ENCODE data around the gene TDP1. TPM values are rescaled to one million over a fixed set of nuclear protein-coding genes. Genes with fewer than 3 reads are reported as not detected.

Gene TDP1
- total and polyA plus RNA-seq, 2 experiments from 2014 or later: 23.0 to 63.6 TPM

DNA sequence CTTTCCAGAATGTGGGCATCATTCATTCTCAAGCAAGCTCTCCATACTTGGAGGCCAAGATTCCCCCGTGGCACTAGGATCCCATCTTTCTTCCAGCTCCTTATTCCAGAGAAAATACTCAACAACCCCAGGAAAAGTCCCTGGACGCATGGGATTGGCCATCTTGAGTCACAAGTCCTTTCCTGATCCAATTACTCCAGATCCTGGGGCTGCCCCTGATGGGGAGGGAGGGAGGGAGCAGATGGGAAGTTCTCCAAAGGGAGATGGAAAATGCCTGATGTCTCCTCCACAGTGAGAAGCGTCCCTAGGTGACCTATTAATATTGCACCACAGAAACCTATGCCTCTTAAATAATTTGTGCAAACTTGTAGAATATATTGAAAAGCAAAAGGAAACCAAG, 93.7 kb downstream of the TDP1 start (continued):
- TF ChIP-seq CTCF (conservative IDR thresholded peaks at IDR 0.05; ENCODE audit: low read depth in 2 of 2) (no peak), STAT1 (IDR thresholded peaks at IDR 0.05; ENCODE audit: unreplicated experiment) (no peak), REST (IDR thresholded peaks at IDR 0.05; ENCODE audit: unreplicated experiment) (no peak), POLR2AphosphoS5 (IDR thresholded peaks at IDR 0.05; ENCODE audit: low read depth) (no peak), EZH2phosphoT487 (IDR thresholded peaks at IDR 0.05; ENCODE audit: unreplicated experiment) (no peak), ZNF114 (CRISPR knock-in tag; IDR thresholded peaks at IDR 0.05) (no peak), ZNF331 (CRISPR knock-in tag; IDR thresholded peaks at IDR 0.05; ENCODE audit: low read depth) (no peak), EZH2 (IDR thresholded peaks at IDR 0.05; ENCODE audit: low read depth, unreplicated experiment) (no peak)
- TF ChIP-seq, protein P1, sequence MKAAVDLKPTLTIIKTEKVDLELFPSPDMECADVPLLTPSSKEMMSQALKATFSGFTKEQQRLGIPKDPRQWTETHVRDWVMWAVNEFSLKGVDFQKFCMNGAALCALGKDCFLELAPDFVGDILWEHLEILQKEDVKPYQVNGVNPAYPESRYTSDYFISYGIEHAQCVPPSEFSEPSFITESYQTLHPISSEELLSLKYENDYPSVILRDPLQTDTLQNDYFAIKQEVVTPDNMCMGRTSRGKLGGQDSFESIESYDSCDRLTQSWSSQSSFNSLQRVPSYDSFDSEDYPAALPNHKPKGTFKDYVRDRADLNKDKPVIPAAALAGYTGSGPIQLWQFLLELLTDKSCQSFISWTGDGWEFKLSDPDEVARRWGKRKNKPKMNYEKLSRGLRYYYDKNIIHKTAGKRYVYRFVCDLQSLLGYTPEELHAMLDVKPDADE (IDR thresholded peaks at IDR 0.05): no peak

- DNase-seq (ENCODE audit: low spot score): no peak
- Histone ChIP-seq H3K4me2 (no peak overlapping the region), H3K27me3 (ENCODE audit: insufficient read depth) (no peaks in the 10 kb centered on the region), H3K9me2 (ENCODE audit: insufficient read depth) (no peaks in the 10 kb centered on the region), H3K4me1 (ENCODE audit: insufficient read depth) (no peaks in the 10 kb centered on the region), H2AFZ (no peak overlapping the region), H3K79me2 (replicated peaks; ENCODE audit: insufficient read depth) (no peaks in the 10 kb centered on the region), H3K4me3 (no peak overlapping the region), H3F3A (replicated peaks; ENCODE audit: low read depth) (no peaks in the 10 kb centered on the region), H3K27ac (ENCODE audit: low read depth) (no peak overlapping the region), H3K36me3 (ENCODE audit: insufficient read depth) (no peaks in the 10 kb centered on the region), H4K20me1 (replicated peaks; ENCODE audit: insufficient read depth) (no peaks in the 10 kb centered on the region)
- Mint-ChIP-seq H3K27ac (no peak overlapping the region), H3K9me3 (no peaks in the 10 kb centered on the region), H3K36me3 (ENCODE audit: low read depth) (no peaks in the 10 kb centered on the region), H3K27me3 (ENCODE audit: insufficient read depth, low read depth, poor library complexity) (no peaks in the 10 kb centered on the region), H3K4me1 (0 out of 3 replicates have a peak, but pooled peaks cover 4% of the 10 kb centered on the region), H3K4me3 (no peak overlapping the region)
- ATAC-seq: no peak
- TF ChIP-seq, protein P2, sequence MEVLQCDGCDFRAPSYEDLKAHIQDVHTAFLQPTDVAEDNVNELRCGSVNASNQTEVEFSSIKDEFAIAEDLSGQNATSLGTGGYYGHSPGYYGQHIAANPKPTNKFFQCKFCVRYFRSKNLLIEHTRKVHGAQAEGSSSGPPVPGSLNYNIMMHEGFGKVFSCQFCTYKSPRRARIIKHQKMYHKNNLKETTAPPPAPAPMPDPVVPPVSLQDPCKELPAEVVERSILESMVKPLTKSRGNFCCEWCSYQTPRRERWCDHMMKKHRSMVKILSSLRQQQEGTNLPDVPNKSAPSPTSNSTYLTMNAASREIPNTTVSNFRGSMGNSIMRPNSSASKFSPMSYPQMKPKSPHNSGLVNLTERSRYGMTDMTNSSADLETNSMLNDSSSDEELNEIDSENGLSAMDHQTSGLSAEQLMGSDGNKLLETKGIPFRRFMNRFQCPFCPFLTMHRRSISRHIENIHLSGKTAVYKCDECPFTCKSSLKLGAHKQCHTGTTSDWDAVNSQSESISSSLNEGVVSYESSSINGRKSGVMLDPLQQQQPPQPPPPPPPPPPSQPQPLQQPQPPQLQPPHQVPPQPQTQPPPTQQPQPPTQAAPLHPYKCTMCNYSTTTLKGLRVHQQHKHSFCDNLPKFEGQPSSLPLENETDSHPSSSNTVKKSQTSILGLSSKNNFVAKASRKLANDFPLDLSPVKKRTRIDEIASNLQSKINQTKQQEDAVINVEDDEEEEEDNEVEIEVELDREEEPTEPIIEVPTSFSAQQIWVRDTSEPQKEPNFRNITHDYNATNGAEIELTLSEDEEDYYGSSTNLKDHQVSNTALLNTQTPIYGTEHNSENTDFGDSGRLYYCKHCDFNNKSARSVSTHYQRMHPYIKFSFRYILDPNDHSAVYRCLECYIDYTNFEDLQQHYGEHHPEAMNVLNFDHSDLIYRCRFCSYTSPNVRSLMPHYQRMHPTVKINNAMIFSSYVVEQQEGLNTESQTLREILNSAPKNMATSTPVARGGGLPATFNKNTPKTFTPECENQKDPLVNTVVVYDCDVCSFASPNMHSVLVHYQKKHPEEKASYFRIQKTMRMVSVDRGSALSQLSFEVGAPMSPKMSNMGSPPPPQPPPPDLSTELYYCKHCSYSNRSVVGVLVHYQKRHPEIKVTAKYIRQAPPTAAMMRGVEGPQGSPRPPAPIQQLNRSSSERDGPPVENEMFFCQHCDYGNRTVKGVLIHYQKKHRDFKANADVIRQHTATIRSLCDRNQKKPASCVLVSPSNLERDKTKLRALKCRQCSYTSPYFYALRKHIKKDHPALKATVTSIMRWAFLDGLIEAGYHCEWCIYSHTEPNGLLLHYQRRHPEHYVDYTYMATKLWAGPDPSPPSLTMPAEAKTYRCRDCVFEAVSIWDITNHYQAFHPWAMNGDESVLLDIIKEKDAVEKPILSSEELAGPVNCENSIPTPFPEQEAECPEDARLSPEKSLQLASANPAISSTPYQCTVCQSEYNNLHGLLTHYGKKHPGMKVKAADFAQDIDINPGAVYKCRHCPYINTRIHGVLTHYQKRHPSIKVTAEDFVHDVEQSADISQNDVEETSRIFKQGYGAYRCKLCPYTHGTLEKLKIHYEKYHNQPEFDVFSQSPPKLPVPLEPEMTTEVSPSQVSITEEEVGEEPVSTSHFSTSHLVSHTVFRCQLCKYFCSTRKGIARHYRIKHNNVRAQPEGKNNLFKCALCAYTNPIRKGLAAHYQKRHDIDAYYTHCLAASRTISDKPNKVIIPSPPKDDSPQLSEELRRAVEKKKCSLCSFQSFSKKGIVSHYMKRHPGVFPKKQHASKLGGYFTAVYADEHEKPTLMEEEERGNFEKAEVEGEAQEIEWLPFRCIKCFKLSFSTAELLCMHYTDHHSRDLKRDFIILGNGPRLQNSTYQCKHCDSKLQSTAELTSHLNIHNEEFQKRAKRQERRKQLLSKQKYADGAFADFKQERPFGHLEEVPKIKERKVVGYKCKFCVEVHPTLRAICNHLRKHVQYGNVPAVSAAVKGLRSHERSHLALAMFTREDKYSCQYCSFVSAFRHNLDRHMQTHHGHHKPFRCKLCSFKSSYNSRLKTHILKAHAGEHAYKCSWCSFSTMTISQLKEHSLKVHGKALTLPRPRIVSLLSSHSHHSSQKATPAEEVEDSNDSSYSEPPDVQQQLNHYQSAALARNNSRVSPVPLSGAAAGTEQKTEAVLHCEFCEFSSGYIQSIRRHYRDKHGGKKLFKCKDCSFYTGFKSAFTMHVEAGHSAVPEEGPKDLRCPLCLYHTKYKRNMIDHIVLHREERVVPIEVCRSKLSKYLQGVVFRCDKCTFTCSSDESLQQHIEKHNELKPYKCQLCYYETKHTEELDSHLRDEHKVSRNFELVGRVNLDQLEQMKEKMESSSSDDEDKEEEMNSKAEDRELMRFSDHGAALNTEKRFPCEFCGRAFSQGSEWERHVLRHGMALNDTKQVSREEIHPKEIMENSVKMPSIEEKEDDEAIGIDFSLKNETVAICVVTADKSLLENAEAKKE (CRISPR knock-in tag; IDR thresholded peaks at IDR 0.05): no peak
- TF ChIP-seq EZH2 (IDR thresholded peaks at IDR 0.05; ENCODE audit: low read depth, unreplicated experiment) (no peak), EZH2phosphoT487 (IDR thresholded peaks at IDR 0.05; ENCODE audit: unreplicated experiment) (no peak), POLR2AphosphoS5 (IDR thresholded peaks at IDR 0.05; ENCODE audit: low read depth) (no peak)
These were observed 94.5 kb downstream of the TDP1 start for GRCh38 chr14:90050271-90050670.
